ENCODE results near the gene PDXP. TPM values are rescaled to one million over a fixed set of nuclear protein-coding genes. Genes with fewer than 3 reads are reported as not detected.
A peak's percentile ranks its signal among the peaks of the same experiment; 100 is the strongest.
"Not testable (repeated sequence)": the region's sequence is repeated elsewhere in the genome, so short reads cannot be mapped to it uniquely, and the experiment has no call there.

Gene PDXP
- total RNA-seq, 1 experiment from 2014 or later = 24.5 TPM

- no peak for TF ChIP-seq CTCF (IDR thresholded peaks at IDR 0.05; ENCODE audit: insufficient read depth in 1 of 2, low read depth in 1 of 2, low read length in 1 of 2, severe bottlenecking in 1 of 2, unreplicated experiment in 1 of 2)
- no peak overlapping the region for H3K4me3 ChIP-seq (ENCODE audit: low read depth, low read length)
- H3K4me1 ChIP-seq = no peaks in the 10 kb centered on the region
- H3K4me3 Mint-ChIP-seq (ENCODE audit: unreplicated experiment) = no peak overlapping the region
- no peaks in the 10 kb centered on the region for H3K9me3 ChIP-seq
- H3K27me3 ChIP-seq (replicated peaks; ENCODE audit: control insufficient read depth, insufficient read depth, low read length) = no peaks in the 10 kb centered on the region
- DNase-seq = no peak
- no peak overlapping the region for H3K27ac Mint-ChIP-seq (ENCODE audit: unreplicated experiment)
- no peaks in the 10 kb centered on the region; the same call in none of the 2 replicates for H3K36me3 ChIP-seq (ENCODE audit: control insufficient read depth, insufficient read depth, low read length)
- peaks cover 30% of the 10 kb centered on the region for H3K36me3 Mint-ChIP-seq (ENCODE audit: insufficient read depth, unreplicated experiment)
- BruUV-seq (replicated peaks) = no TSS peak
- H3K9me3 Mint-ChIP-seq (ENCODE audit: unreplicated experiment) = no peaks in the 10 kb centered on the region
- intact Hi-C loops (cut with micrococcal nuclease; ENCODE audit: unreplicated experiment) = no loop called here
- CTCF ChIA-PET = no interaction called here
- POLR2A ChIA-PET = no interaction called here
- no peaks in the 10 kb centered on the region for H3K27me3 Mint-ChIP-seq (ENCODE audit: insufficient read depth, unreplicated experiment)
- no peaks in the 10 kb centered on the region for H3K4me1 Mint-ChIP-seq (ENCODE audit: low read depth, unreplicated experiment)
These were observed 7.9 kb upstream of the PDXP start for GRCh38 chr22:37650463-37651136.

- Mint-ChIP-seq H3K27ac (ENCODE audit: unreplicated experiment) (peak overlapping the region; percentile 65), H3K4me1 (ENCODE audit: low read depth, unreplicated experiment) (peaks cover 9% of the 10 kb centered on the region), H3K36me3 (ENCODE audit: insufficient read depth, unreplicated experiment) (peaks cover 31% of the 10 kb centered on the region), H3K4me3 (ENCODE audit: unreplicated experiment) (no peak overlapping the region), H3K27me3 (ENCODE audit: insufficient read depth, unreplicated experiment) (no peaks in the 10 kb centered on the region), H3K9me3 (ENCODE audit: unreplicated experiment) (no peaks in the 10 kb centered on the region)
- Histone ChIP-seq H3K27me3 (replicated peaks; ENCODE audit: control insufficient read depth, insufficient read depth, low read length) (no peaks in the 10 kb centered on the region), H3K4me1 (peaks cover 5% of the 10 kb centered on the region; the same call in 1 of the 2 replicates), H3K4me3 (ENCODE audit: low read depth, low read length) (no peak overlapping the region), H3K9me3 (no peaks in the 10 kb centered on the region), H3K36me3 (ENCODE audit: control insufficient read depth, insufficient read depth, low read length) (no peaks in the 10 kb centered on the region; the same call in none of the 2 replicates)
- intact Hi-C loops (cut with micrococcal nuclease; ENCODE audit: unreplicated experiment) = loop anchor here (5.0 kb wide), 1 partner anchor 138 kb away; no protein-coding TSS in a partner anchor
- POLR2A ChIA-PET = no interaction called here
- CTCF ChIA-PET = interaction anchor here (0.5 kb wide), 1 partner anchor 456 kb away, joined by 5 read pairs; no protein-coding TSS in a partner anchor
- TF ChIP-seq CTCF (IDR thresholded peaks at IDR 0.05; ENCODE audit: insufficient read depth in 1 of 2, low read depth in 1 of 2, low read length in 1 of 2, severe bottlenecking in 1 of 2, unreplicated experiment in 1 of 2) = no peak
- BruUV-seq (replicated peaks) = no TSS peak
- no peak for DNase-seq
These were observed 3.8 kb upstream of the PDXP start for GRCh38 chr22:37654563-37655251.

- TF ChIP-seq CTCF (IDR thresholded peaks at IDR 0.05; ENCODE audit: insufficient read depth in 1 of 2, low read depth in 1 of 2, low read length in 1 of 2, severe bottlenecking in 1 of 2, unreplicated experiment in 1 of 2) = no peak
- intact Hi-C loops (cut with micrococcal nuclease; ENCODE audit: unreplicated experiment) = loop anchor here (5.0 kb wide), 1 partner anchor 137 kb away; no protein-coding TSS in a partner anchor
- Mint-ChIP-seq H3K36me3 (ENCODE audit: insufficient read depth, unreplicated experiment) (peaks cover 29% of the 10 kb centered on the region), H3K4me1 (ENCODE audit: low read depth, unreplicated experiment) (peaks cover 14% of the 10 kb centered on the region), H3K27ac (ENCODE audit: unreplicated experiment) (no peak overlapping the region), H3K4me3 (ENCODE audit: unreplicated experiment) (no peak overlapping the region), H3K27me3 (ENCODE audit: insufficient read depth, unreplicated experiment) (no peaks in the 10 kb centered on the region), H3K9me3 (ENCODE audit: unreplicated experiment) (no peaks in the 10 kb centered on the region)
- H3K36me3 ChIP-seq (ENCODE audit: control insufficient read depth, insufficient read depth, low read length) = no peaks in the 10 kb centered on the region; the same call in none of the 2 replicates
- no peaks in the 10 kb centered on the region for H3K27me3 ChIP-seq (replicated peaks; ENCODE audit: control insufficient read depth, insufficient read depth, low read length)
- POLR2A ChIA-PET = no interaction called here
- CTCF ChIA-PET = interaction anchor here (0.5 kb wide), 1 partner anchor 456 kb away, joined by 5 read pairs; no protein-coding TSS in a partner anchor
- DNase-seq = no peak
- H3K4me3 ChIP-seq (ENCODE audit: low read depth, low read length) = no peak overlapping the region
- H3K4me1 ChIP-seq = peaks cover 8% of the 10 kb centered on the region
- BruUV-seq (replicated peaks) = no TSS peak
- H3K9me3 ChIP-seq = no peaks in the 10 kb centered on the region
These were observed 3.3 kb upstream of the PDXP start for GRCh38 chr22:37655252-37655563.

GRCh38 chr22:37656583-37656982 is 1.9 kb upstream of the PDXP start:
- H3K27me3 Mint-ChIP-seq (ENCODE audit: insufficient read depth, unreplicated experiment); H3K27ac Mint-ChIP-seq (ENCODE audit: unreplicated experiment); H3K4me3 Mint-ChIP-seq (ENCODE audit: unreplicated experiment); H3K9me3 Mint-ChIP-seq (ENCODE audit: unreplicated experiment); H3K36me3 ChIP-seq (ENCODE audit: control insufficient read depth, insufficient read depth, low read length); H3K9me3 ChIP-seq; POLR2A ChIA-PET; H3K27me3 ChIP-seq (replicated peaks; ENCODE audit: control insufficient read depth, insufficient read depth, low read length); DNase-seq; H3K4me3 ChIP-seq (ENCODE audit: low read depth, low read length); BruUV-seq (replicated peaks): not testable (repeated sequence)
- H3K36me3 Mint-ChIP-seq (ENCODE audit: insufficient read depth, unreplicated experiment) = peaks cover 31% of the 10 kb centered on the region
- CTCF ChIA-PET = interaction anchor here (3.9 kb wide), 1 partner anchor 13 kb away, joined by 66 read pairs; no protein-coding TSS in a partner anchor
- intact Hi-C loops (cut with micrococcal nuclease; ENCODE audit: unreplicated experiment) = loop anchor here (5.0 kb wide), 1 partner anchor 136 kb away; no protein-coding TSS in a partner anchor
- H3K4me1 ChIP-seq = peaks cover 18% of the 10 kb centered on the region
- H3K4me1 Mint-ChIP-seq (ENCODE audit: low read depth, unreplicated experiment) = peaks cover 19% of the 10 kb centered on the region
